Naive thymus-derived CD4-positive, alpha-beta T cell (primary cell): ENCODE data around the gene OBP2B. TPM values are rescaled to one million over a fixed set of nuclear protein-coding genes. Genes with fewer than 3 reads are reported as not detected.
"Not testable (repeated sequence)": the region's sequence is repeated elsewhere in the genome, so short reads cannot be mapped to it uniquely, and the experiment has no call there.

Experiments used
- ATAC-seq: fragments of 150-1000 bp; cut with Tn5 transposase; 2 replicates; pipeline ENCODE4 v1.10.0; 2021; ENCODE audit warnings: mild to moderate bottlenecking, moderate library complexity
- CTCF ChIA-PET: fragments of 350-600 bp; sonication (Branson Sonifier 250); formaldehyde crosslinking; loops from one replicate; lab custom pipeline; 2021; ENCODE audit warnings: antibody characterized with exemption; lab: Charles Lee
- POLR2A ChIA-PET: fragments of 350-600 bp; sonication (Branson Sonifier 250); formaldehyde crosslinking; loops from one replicate; lab custom pipeline; 2021; ENCODE audit warnings: antibody characterized with exemption, inconsistent platforms; lab: Charles Lee
- DNase-seq, 9 donors: peaks; one replicate each; pipeline versions ENCODE4 v3.0.0 to v3.0.0-alpha.2; 2020 to 2022; ENCODE audit warnings: mixed read lengths in 1 of 9
- H3K27ac ChIP-seq: one replicate; pipeline ENCODE4 v1.7.0; 2013; ENCODE audit warnings: mild to moderate bottlenecking, low read depth, low read length, moderate library complexity
- H3K27me3 ChIP-seq, 2 donors: one replicate each; pipeline ENCODE4 v1.7.0; 2013; ENCODE audit warnings: low read length in 2 of 2, mild to moderate bottlenecking in 2 of 2, moderate library complexity in 2 of 2; ENCODE audit not compliant: control insufficient read depth in 2 of 2, insufficient read depth in 2 of 2
- H3K36me3 ChIP-seq, 3 experiments: 1 replicate in 2 of 3; 2 replicates in 1 of 3; pipeline ENCODE4 v1.7.0; 2013; ENCODE audit warnings: low read length in 3 of 3, mild to moderate bottlenecking in 3 of 3, moderate library complexity in 1 of 3; ENCODE audit not compliant: insufficient read depth in 3 of 3, control insufficient read depth in 2 of 3
- H3K4me1 ChIP-seq, 2 donors: one replicate each; pipeline ENCODE4 v1.7.0; 2013; ENCODE audit warnings: low read length in 2 of 2, mild to moderate bottlenecking in 2 of 2, moderate library complexity in 1 of 2; ENCODE audit not compliant: control insufficient read depth in 2 of 2, insufficient read depth in 2 of 2
- H3K4me3 ChIP-seq: 2 replicates; pipeline ENCODE4 v1.7.0; 2013; ENCODE audit warnings: mild to moderate bottlenecking, low read length
- H3K9me3 ChIP-seq, 3 experiments: 1 replicate in 2 of 3; 2 replicates in 1 of 3; pipeline ENCODE4 v1.7.0; 2013; ENCODE audit warnings: low read length in 3 of 3; ENCODE audit not compliant: control insufficient read depth in 2 of 3
- H3K27ac Mint-ChIP-seq, 9 donors: one replicate each; pipeline ENCODE4 v1.8.0; 2020 to 2022; ENCODE audit warnings: mixed read lengths in 9 of 9, mild to moderate bottlenecking in 8 of 9, moderate library complexity in 5 of 9, inconsistent platforms in 2 of 9
- H3K27me3 Mint-ChIP-seq, 5 donors: one replicate each; pipeline ENCODE4 v1.8.0; 2021 to 2022; ENCODE audit warnings: mixed read lengths in 5 of 5, mild to moderate bottlenecking in 1 of 5
- H3K36me3 Mint-ChIP-seq, 5 donors: one replicate each; pipeline ENCODE4 v1.8.0; 2020 to 2022; ENCODE audit warnings: mixed read lengths in 5 of 5, mild to moderate bottlenecking in 3 of 5, inconsistent platforms in 1 of 5
- H3K4me1 Mint-ChIP-seq, 7 donors: one replicate each; pipeline ENCODE4 v1.8.0; 2020 to 2022; ENCODE audit warnings: mixed read lengths in 7 of 7, mild to moderate bottlenecking in 3 of 7, inconsistent platforms in 1 of 7
- H3K4me3 Mint-ChIP-seq, 10 donors: one replicate each; pipeline ENCODE4 v1.8.0; 2020 to 2022; ENCODE audit warnings: mild to moderate bottlenecking in 10 of 10, mixed read lengths in 10 of 10, moderate library complexity in 6 of 10, inconsistent platforms in 2 of 10
- H3K9me3 Mint-ChIP-seq, 11 donors: one replicate each; pipeline ENCODE4 v1.8.0; 2020 to 2022; ENCODE audit warnings: mixed read lengths in 11 of 11, mild to moderate bottlenecking in 4 of 11, inconsistent platforms in 1 of 11, moderate library complexity in 1 of 11
- intact Hi-C, 2 donors: fragments of 100-400 bp; cut with micrococcal nuclease; formaldehyde crosslinking; loops; one replicate each; pipeline ENCODE4 v1.15.1; 2023
- polyA plus RNA-seq, 2 donors: library from polyadenylated mRNA; unstranded; fragments of 300-500 nt; fragmentation: Illumina TruSeq; gene quantifications; one replicate each; pipeline ENCODE4 v1.2.3, GENCODE V29; 2021
- total RNA-seq, 6 experiments: library from RNA in 5 of 6; stranded (reverse) in 5 of 6; gene quantifications; 1 replicate in 5 of 6; 2 replicates in 1 of 6; pipeline ENCODE4 v1.2.3 and lab custom pipeline; 2021 to 2026

The OBP2B gene
- total and polyA plus RNA-seq, 7 experiments from 2014 or later, result not detected

DNA sequence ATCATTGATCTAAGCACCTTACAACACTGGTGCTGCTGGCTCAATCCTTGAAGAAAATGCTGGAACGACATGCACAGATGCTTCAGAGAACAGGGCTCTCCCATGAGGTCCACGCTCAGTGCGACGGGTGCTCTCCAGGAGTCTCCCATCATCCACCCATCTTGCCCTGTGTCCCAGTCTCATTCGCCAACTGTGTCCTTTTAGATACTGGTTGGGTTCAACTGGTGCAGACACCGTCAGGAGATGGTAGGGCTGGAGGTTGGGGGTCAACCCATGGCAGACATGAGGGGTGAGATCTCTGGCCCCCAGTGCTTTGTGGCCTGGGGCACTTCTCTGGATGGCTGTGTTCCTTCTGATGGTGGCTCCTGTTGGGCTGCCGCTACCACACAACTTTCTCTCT, 1.6 kb upstream of the OBP2B start:
- Histone ChIP-seq H3K4me3 (no peak overlapping the region), H3K36me3 (no peaks in the 10 kb centered on the region), H3K9me3 (no peaks in the 10 kb centered on the region), H3K27me3 (no peaks in the 10 kb centered on the region), H3K4me1 (no peaks in the 10 kb centered on the region), H3K27ac (no peak overlapping the region)
- DNase-seq (peak in 1 of 9 donors; percentile 9), ATAC-seq (no peak)
- ChIA-PET CTCF (no interaction called here), POLR2A (no interaction called here)
- no peak overlapping the region for H3K27ac Mint-ChIP-seq
- H3K4me3 Mint-ChIP-seq, result no peak overlapping the region
- intact Hi-C loops, result no loop called here
- H3K9me3 Mint-ChIP-seq, result peaks cover 0 to 15% (median 6%) of the 10 kb centered on the region in 11 donors
- H3K4me1 Mint-ChIP-seq, result no peaks in the 10 kb centered on the region
- peaks cover 29 to 49% (median 35%) of the 10 kb centered on the region in 5 donors for H3K27me3 Mint-ChIP-seq
- no peaks in the 10 kb centered on the region for H3K36me3 Mint-ChIP-seq

- ATAC-seq (no peak), DNase-seq (peak in 1 of 9 donors; percentile 0)
- H3K9me3 ChIP-seq, result no peaks in the 10 kb centered on the region
- H3K4me3 Mint-ChIP-seq, result no peak overlapping the region
- peaks cover 26 to 46% (median 31%) of the 10 kb centered on the region in 5 donors for H3K27me3 Mint-ChIP-seq
- H3K4me1 ChIP-seq, result no peaks in the 10 kb centered on the region
- H3K27ac ChIP-seq, result no peak overlapping the region
- H3K4me3 ChIP-seq, result no peak overlapping the region
- H3K36me3 ChIP-seq, result no peaks in the 10 kb centered on the region
- H3K9me3 Mint-ChIP-seq, result peaks cover 0 to 12% (median 6%) of the 10 kb centered on the region in 11 donors
- POLR2A ChIA-PET, result no interaction called here
- intact Hi-C loops, result no loop called here
- no peaks in the 10 kb centered on the region for H3K4me1 Mint-ChIP-seq
- no peak overlapping the region for H3K27ac Mint-ChIP-seq
- no peaks in the 10 kb centered on the region for H3K36me3 Mint-ChIP-seq
- CTCF ChIA-PET, result no interaction called here
- no peaks in the 10 kb centered on the region for H3K27me3 ChIP-seq
Observed at GRCh38 chr9:133210202-133210532, 1.1 kb upstream of the OBP2B start.

DNA sequence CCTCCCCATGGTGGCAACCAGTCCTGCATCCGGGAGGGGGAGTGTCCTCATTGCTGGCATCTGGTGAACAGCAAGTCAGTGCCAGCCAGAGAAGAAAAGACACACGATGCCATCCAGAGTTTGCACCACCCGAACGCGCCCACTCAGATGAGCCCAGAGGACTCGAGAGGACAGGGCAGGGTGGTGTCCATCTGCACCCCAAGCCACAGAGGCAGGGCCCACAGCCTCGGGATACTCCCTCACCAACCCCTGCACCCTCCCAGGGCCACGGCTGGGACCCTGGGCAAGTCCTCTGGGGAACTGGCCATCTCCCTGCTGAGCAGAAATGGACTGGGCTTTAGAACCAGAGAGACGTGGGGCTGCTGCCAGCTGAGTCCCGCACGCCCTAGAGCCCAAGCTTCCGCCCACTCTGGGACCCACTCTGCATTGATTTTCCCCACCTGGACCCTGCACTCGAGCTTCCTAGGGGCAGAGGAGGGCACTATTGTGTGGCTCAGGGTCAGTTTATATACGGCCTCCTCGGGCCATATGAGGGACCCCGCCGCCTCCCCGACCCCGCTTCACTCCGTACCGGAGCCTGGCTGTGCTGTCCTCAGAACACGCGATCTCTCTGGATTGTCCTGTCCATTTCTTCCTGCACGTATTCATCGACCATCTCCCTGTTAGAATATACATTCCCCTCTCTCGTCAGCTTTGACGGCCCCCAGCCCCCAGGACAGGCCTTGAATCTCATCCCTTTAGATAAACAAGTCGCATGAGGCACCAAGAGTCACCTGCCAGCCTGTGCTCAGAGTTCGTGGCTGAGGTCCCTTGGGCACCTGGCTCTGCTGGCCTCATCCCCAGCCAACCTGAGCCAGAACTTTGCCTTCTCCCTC, 514 bp upstream of the OBP2B start:
- H3K36me3 Mint-ChIP-seq, H3K27me3 ChIP-seq, H3K4me3 Mint-ChIP-seq, CTCF ChIA-PET, ATAC-seq, H3K4me1 ChIP-seq, intact Hi-C loops, H3K9me3 Mint-ChIP-seq, H3K4me1 Mint-ChIP-seq, H3K27ac ChIP-seq, H3K36me3 ChIP-seq, POLR2A ChIA-PET, H3K4me3 ChIP-seq, H3K27ac Mint-ChIP-seq, H3K9me3 ChIP-seq: not testable (repeated sequence)
- DNase-seq, result peak in 1 of 9 donors; percentile 18
- peaks cover 21 to 42% (median 31%) of the 10 kb centered on the region in 5 donors for H3K27me3 Mint-ChIP-seq

- H3K36me3 Mint-ChIP-seq, H3K4me1 Mint-ChIP-seq, POLR2A ChIA-PET, H3K27me3 ChIP-seq, intact Hi-C loops, H3K9me3 ChIP-seq, H3K27ac Mint-ChIP-seq, H3K27ac ChIP-seq, H3K36me3 ChIP-seq, H3K4me3 ChIP-seq, CTCF ChIA-PET, H3K4me1 ChIP-seq, ATAC-seq, H3K9me3 Mint-ChIP-seq, H3K4me3 Mint-ChIP-seq: not testable (repeated sequence)
- peaks cover 10 to 33% (median 31%) of the 10 kb centered on the region in 5 donors for H3K27me3 Mint-ChIP-seq
- DNase-seq, result peak in 1 of 9 donors; percentile 12
Observed at GRCh38 chr9:133208171-133208879, 725 bp downstream of the OBP2B start.

- no peak for ATAC-seq
- Histone ChIP-seq H3K9me3 (no peaks in the 10 kb centered on the region), H3K4me3 (no peak overlapping the region), H3K36me3 (no peaks in the 10 kb centered on the region), H3K27me3 (no peaks in the 10 kb centered on the region), H3K4me1 (no peaks in the 10 kb centered on the region), H3K27ac (no peak overlapping the region)
- Mint-ChIP-seq H3K9me3 (no peaks in the 10 kb centered on the region), H3K4me1 (no peaks in the 10 kb centered on the region), H3K27ac (peak overlapping the region in 1 of 9 donors; percentile 11), H3K27me3 (peaks cover 6 to 35% (median 27%) of the 10 kb centered on the region in 5 donors), H3K36me3 (no peaks in the 10 kb centered on the region), H3K4me3 (no peak overlapping the region)
- CTCF ChIA-PET, result no interaction called here
- intact Hi-C loops, result no loop called here
- POLR2A ChIA-PET, result no interaction called here
- peak in 1 of 9 donors; percentile 2 for DNase-seq
Observed at GRCh38 chr9:133207540-133208170, 1.4 kb downstream of the OBP2B start.

GRCh38 chr9:133207021-133207531, 2.0 kb downstream of the OBP2B start:
- H3K27ac Mint-ChIP-seq, result no peak overlapping the region
- DNase-seq, result peak in 1 of 9 donors; percentile 12
- H3K27me3 ChIP-seq, result no peaks in the 10 kb centered on the region
- no peak overlapping the region for H3K4me3 Mint-ChIP-seq
- ATAC-seq, result no peak
- H3K4me1 Mint-ChIP-seq, result no peaks in the 10 kb centered on the region
- ChIA-PET POLR2A (no interaction called here), CTCF (interaction anchor here (0.8 kb wide), 1 partner anchor 31 kb away, joined by 3 read pairs; no protein-coding TSS in a partner anchor)
- peaks cover 2 to 33% (median 23%) of the 10 kb centered on the region in 5 donors for H3K27me3 Mint-ChIP-seq
- no peak overlapping the region for H3K27ac ChIP-seq
- H3K36me3 ChIP-seq, result no peaks in the 10 kb centered on the region
- no peaks in the 10 kb centered on the region for H3K9me3 Mint-ChIP-seq
- intact Hi-C loops, result no loop called here
- no peaks in the 10 kb centered on the region for H3K9me3 ChIP-seq
- H3K4me1 ChIP-seq, result no peaks in the 10 kb centered on the region
- H3K36me3 Mint-ChIP-seq, result no peaks in the 10 kb centered on the region
- H3K4me3 ChIP-seq, result no peak overlapping the region
